ENCODE results near the gene ZFYVE16. TPM values are rescaled to one million over a fixed set of nuclear protein-coding genes. Genes with fewer than 3 reads are reported as not detected.

ZFYVE16 gene
- total and polyA plus RNA-seq, 2 donors from 2014 or later: 10.2 to 39.4 TPM

DNA sequence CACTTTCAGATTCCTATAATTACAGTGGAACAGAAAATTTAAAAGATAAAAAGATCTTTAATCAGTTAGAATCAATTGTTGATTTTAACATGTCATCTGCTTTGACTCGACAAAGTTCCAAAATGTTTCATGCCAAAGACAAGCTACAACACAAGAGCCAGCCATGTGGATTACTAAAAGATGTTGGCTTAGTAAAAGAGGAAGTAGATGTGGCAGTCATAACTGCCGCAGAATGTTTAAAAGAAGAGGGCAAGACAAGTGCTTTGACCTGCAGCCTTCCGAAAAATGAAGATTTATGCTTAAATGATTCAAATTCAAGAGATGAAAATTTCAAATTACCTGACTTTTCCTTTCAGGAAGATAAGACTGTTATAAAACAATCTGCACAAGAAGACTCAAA lies 29.5 kb downstream of the ZFYVE16 start:
- no peak for DNase-seq
- Histone ChIP-seq H3K4me3 (ENCODE audit: low read length in 3 of 3) (no peak overlapping the region), H3K9me3 (ENCODE audit: control insufficient read depth in 2 of 3, insufficient read depth in 1 of 3, low read length in 3 of 3) (no peaks in the 10 kb centered on the region), H3K27me3 (ENCODE audit: control insufficient read depth, insufficient read depth, low read length) (no peaks in the 10 kb centered on the region), H3K36me3 (ENCODE audit: control insufficient read depth in 2 of 3, insufficient read depth in 3 of 3, low read length in 3 of 3) (peaks cover 0 to 20% (median 18%) of the 10 kb centered on the region in 3 donors), H3K27ac (ENCODE audit: low read depth in 2 of 2, low read length in 2 of 2) (no peak overlapping the region), H3K9ac (ENCODE audit: low read length in 3 of 3) (no peak overlapping the region), H3K4me1 (ENCODE audit: control insufficient read depth in 2 of 3, insufficient read depth in 2 of 3, low read depth in 1 of 3, low read length in 3 of 3) (no peaks in the 10 kb centered on the region)
- FAIRE-seq: no peak
- intact Hi-C loops (cut with DNase I): no loop called here
- TF ChIP-seq, protein P1, sequence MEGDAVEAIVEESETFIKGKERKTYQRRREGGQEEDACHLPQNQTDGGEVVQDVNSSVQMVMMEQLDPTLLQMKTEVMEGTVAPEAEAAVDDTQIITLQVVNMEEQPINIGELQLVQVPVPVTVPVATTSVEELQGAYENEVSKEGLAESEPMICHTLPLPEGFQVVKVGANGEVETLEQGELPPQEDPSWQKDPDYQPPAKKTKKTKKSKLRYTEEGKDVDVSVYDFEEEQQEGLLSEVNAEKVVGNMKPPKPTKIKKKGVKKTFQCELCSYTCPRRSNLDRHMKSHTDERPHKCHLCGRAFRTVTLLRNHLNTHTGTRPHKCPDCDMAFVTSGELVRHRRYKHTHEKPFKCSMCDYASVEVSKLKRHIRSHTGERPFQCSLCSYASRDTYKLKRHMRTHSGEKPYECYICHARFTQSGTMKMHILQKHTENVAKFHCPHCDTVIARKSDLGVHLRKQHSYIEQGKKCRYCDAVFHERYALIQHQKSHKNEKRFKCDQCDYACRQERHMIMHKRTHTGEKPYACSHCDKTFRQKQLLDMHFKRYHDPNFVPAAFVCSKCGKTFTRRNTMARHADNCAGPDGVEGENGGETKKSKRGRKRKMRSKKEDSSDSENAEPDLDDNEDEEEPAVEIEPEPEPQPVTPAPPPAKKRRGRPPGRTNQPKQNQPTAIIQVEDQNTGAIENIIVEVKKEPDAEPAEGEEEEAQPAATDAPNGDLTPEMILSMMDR (IDR thresholded peaks at IDR 0.05; ENCODE audit: borderline replicate concordance, extremely low read depth, insufficient read depth): no peak

DNA sequence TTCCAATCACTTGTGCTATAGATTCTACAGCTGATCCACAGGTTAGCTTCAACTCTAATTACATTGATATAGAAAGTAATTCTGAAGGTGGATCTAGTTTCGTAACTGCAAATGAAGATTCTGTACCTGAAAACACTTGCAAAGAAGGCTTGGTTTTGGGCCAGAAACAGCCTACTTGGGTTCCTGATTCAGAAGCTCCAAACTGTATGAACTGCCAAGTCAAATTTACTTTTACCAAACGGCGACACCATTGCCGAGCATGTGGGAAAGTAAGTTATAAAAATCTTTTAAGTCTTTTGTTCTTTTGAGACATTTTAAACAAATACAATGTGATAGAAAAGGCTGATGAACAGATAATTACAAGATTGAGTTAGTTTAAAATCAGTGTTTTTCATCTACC lies 30.9 kb downstream of the ZFYVE16 start:
- no peaks in the 10 kb centered on the region for H3K4me1 ChIP-seq (ENCODE audit: control insufficient read depth in 2 of 3, insufficient read depth in 2 of 3, low read depth in 1 of 3, low read length in 3 of 3)
- intact Hi-C loops (cut with DNase I): no loop called here
- no peak overlapping the region for H3K4me3 ChIP-seq (ENCODE audit: low read length in 3 of 3)
- H3K27ac ChIP-seq (ENCODE audit: low read depth in 2 of 2, low read length in 2 of 2): no peak overlapping the region
- no peaks in the 10 kb centered on the region for H3K9me3 ChIP-seq (ENCODE audit: control insufficient read depth in 2 of 3, insufficient read depth in 1 of 3, low read length in 3 of 3)
- H3K27me3 ChIP-seq (ENCODE audit: control insufficient read depth, insufficient read depth, low read length): no peaks in the 10 kb centered on the region
- DNase-seq (no peak), FAIRE-seq (no peak)
- H3K36me3 ChIP-seq (ENCODE audit: control insufficient read depth in 2 of 3, insufficient read depth in 3 of 3, low read length in 3 of 3): peaks cover 2 to 20% (median 18%) of the 10 kb centered on the region in 3 donors
- no peak overlapping the region for H3K9ac ChIP-seq (ENCODE audit: low read length in 3 of 3)
- TF ChIP-seq, protein P1 (IDR thresholded peaks at IDR 0.05; ENCODE audit: borderline replicate concordance, extremely low read depth, insufficient read depth): no peak

DNA sequence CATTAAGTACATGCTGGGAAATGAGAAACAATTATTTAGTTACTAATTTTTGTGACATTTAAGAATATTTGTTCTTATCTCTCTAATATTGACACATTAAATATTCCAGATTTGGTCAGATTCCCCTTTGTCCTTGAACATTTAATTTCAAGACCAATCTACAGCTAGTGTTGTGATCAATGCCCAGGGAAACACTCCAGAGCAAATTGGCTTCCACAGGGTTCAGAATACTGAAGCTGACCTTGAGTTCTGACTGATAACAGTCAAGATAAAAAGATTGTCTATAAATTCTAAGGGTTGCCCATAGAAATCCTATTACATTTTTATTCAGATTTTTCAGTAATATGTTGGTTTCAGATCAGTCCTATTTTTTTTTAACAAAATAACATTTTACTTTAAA lies 31.3 kb downstream of the ZFYVE16 start:
- no peak overlapping the region for H3K27ac ChIP-seq (ENCODE audit: low read depth in 2 of 2, low read length in 2 of 2)
- TF ChIP-seq, protein P1 (IDR thresholded peaks at IDR 0.05; ENCODE audit: borderline replicate concordance, extremely low read depth, insufficient read depth): no peak

DNA sequence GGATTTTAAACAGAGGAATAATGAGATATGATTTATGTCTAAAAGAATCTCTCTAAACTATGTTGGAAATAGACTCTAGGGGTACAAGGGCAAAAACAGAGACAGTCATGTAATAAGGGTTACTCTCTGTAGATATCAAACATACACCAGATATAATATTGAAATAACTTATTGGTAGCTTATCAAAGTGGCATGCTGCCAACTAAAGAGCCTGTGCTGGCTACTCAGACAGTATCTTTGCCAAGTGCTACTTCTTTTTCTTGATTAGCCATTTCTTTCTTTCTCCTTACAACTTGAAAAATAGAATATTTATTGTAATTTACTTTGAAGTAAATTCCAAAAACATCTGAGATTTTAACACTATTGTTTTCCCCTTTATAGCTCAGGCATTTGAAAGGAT lies 34.9 kb downstream of the ZFYVE16 start:
- Histone ChIP-seq H3K27ac (ENCODE audit: low read depth in 2 of 2, low read length in 2 of 2) (no peak overlapping the region), H3K4me1 (ENCODE audit: control insufficient read depth in 2 of 3, insufficient read depth in 2 of 3, low read depth in 1 of 3, low read length in 3 of 3) (no peaks in the 10 kb centered on the region), H3K4me3 (ENCODE audit: low read length in 3 of 3) (no peak overlapping the region), H3K27me3 (ENCODE audit: control insufficient read depth, insufficient read depth, low read length) (no peaks in the 10 kb centered on the region), H3K9me3 (ENCODE audit: control insufficient read depth in 2 of 3, insufficient read depth in 1 of 3, low read length in 3 of 3) (no peaks in the 10 kb centered on the region), H3K36me3 (ENCODE audit: control insufficient read depth in 2 of 3, insufficient read depth in 3 of 3, low read length in 3 of 3) (peaks cover 2 to 5% (median 4%) of the 10 kb centered on the region in 3 donors), H3K9ac (ENCODE audit: low read length in 3 of 3) (no peak overlapping the region)
- FAIRE-seq (no peak), DNase-seq (no peak)
- TF ChIP-seq, protein P1 (IDR thresholded peaks at IDR 0.05; ENCODE audit: borderline replicate concordance, extremely low read depth, insufficient read depth): no peak
- intact Hi-C loops (cut with DNase I): no loop called here

More for the DNA sequence above, 31.3 kb downstream of the ZFYVE16 start:
- H3K9ac ChIP-seq (ENCODE audit: low read length in 3 of 3): no peak overlapping the region
- no peaks in the 10 kb centered on the region for H3K4me1 ChIP-seq (ENCODE audit: control insufficient read depth in 2 of 3, insufficient read depth in 2 of 3, low read depth in 1 of 3, low read length in 3 of 3)
- peak; percentile 58 for FAIRE-seq
- DNase-seq: no peak
- no peaks in the 10 kb centered on the region for H3K27me3 ChIP-seq (ENCODE audit: control insufficient read depth, insufficient read depth, low read length)
- intact Hi-C loops (cut with DNase I): no loop called here
- H3K36me3 ChIP-seq (ENCODE audit: control insufficient read depth in 2 of 3, insufficient read depth in 3 of 3, low read length in 3 of 3): peaks cover 2 to 20% (median 18%) of the 10 kb centered on the region in 3 donors
- no peaks in the 10 kb centered on the region for H3K9me3 ChIP-seq (ENCODE audit: control insufficient read depth in 2 of 3, insufficient read depth in 1 of 3, low read length in 3 of 3)
- no peak overlapping the region for H3K4me3 ChIP-seq (ENCODE audit: low read length in 3 of 3)

Measured in kidney (tissue), 14 donors.